SK-N-SH (cell line): ENCODE measurements around the gene DOCK8.

Experiments
- EP300 ChIP-seq, 2 experiments: IDR thresholded peaks; 2 replicates each; pipeline versions ENCODE4 v1.4.0 to v1.6.1; 2012; ENCODE audit warnings: borderline replicate concordance in 1 of 2, low read depth in 1 of 2, low read length in 1 of 2
- EZH2phosphoT487 ChIP-seq: fragments of 200-600 bp; sonication (generic); IDR thresholded peaks from 2 replicates; pipeline ENCODE4 v1.6.1; 2017; ENCODE audit warnings: low read depth, mixed run types, mild to moderate bottlenecking, antibody characterized with exemption, moderate library complexity, borderline replicate concordance
- NRF1 ChIP-seq: IDR thresholded peaks from 2 replicates; pipeline ENCODE4 v1.6.1; 2012; ENCODE audit warnings: low read depth, mild to moderate bottlenecking, low read length
- POLR2AphosphoS5 ChIP-seq: IDR thresholded peaks from 2 replicates; pipeline ENCODE4 v1.6.1; 2012; ENCODE audit warnings: low read depth, low read length
- TF ChIP-seq, protein P1 (sequence below): IDR thresholded peaks from 2 replicates; pipeline ENCODE4 v1.4.0; 2012; ENCODE audit warnings: low read depth
- TF ChIP-seq, protein P2 (sequence below): fragments of 200-600 bp; sonication (generic); IDR thresholded peaks from 2 replicates; pipeline ENCODE4 v1.6.1; 2017; ENCODE audit warnings: antibody characterized with exemption, mild to moderate bottlenecking, moderate library complexity
- TF ChIP-seq, protein P3 (sequence below): IDR thresholded peaks from 2 replicates; pipeline ENCODE4 v1.6.1; 2012; ENCODE audit warnings: mild to moderate bottlenecking, low read depth, low read length, moderate library complexity

DNA sequence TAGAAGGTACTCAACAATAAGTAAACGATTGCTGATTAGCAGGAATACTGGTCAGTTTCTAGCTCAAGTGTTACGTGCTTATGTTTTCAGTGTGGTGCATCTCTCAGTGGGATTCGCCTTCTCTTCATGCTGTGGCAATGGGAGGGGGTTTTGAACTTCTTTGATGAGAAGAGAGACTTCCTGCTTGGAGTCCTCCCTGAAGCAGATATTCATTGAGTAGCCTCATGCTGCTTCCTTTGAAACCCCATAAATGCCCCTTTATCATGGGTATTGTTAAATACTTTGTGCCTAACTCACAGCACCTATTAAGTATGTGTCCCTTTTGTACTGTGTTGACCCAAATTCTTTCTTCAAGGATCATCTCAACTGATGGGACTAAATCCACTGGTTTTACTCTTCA, 116.5 kb downstream of the DOCK8 start:
- TF ChIP-seq NRF1 (no peak), EP300 (IDR thresholded peaks at IDR 0.05; ENCODE audit: borderline replicate concordance in 1 of 2, low read depth in 1 of 2, low read length in 1 of 2) (no peak), POLR2AphosphoS5 (no peak), EZH2phosphoT487 (no peak)
- TF ChIP-seq, protein P1, sequence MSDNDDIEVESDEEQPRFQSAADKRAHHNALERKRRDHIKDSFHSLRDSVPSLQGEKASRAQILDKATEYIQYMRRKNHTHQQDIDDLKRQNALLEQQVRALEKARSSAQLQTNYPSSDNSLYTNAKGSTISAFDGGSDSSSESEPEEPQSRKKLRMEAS = no peak
- TF ChIP-seq, protein P2, sequence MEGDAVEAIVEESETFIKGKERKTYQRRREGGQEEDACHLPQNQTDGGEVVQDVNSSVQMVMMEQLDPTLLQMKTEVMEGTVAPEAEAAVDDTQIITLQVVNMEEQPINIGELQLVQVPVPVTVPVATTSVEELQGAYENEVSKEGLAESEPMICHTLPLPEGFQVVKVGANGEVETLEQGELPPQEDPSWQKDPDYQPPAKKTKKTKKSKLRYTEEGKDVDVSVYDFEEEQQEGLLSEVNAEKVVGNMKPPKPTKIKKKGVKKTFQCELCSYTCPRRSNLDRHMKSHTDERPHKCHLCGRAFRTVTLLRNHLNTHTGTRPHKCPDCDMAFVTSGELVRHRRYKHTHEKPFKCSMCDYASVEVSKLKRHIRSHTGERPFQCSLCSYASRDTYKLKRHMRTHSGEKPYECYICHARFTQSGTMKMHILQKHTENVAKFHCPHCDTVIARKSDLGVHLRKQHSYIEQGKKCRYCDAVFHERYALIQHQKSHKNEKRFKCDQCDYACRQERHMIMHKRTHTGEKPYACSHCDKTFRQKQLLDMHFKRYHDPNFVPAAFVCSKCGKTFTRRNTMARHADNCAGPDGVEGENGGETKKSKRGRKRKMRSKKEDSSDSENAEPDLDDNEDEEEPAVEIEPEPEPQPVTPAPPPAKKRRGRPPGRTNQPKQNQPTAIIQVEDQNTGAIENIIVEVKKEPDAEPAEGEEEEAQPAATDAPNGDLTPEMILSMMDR = no peak
- TF ChIP-seq, protein P3, sequence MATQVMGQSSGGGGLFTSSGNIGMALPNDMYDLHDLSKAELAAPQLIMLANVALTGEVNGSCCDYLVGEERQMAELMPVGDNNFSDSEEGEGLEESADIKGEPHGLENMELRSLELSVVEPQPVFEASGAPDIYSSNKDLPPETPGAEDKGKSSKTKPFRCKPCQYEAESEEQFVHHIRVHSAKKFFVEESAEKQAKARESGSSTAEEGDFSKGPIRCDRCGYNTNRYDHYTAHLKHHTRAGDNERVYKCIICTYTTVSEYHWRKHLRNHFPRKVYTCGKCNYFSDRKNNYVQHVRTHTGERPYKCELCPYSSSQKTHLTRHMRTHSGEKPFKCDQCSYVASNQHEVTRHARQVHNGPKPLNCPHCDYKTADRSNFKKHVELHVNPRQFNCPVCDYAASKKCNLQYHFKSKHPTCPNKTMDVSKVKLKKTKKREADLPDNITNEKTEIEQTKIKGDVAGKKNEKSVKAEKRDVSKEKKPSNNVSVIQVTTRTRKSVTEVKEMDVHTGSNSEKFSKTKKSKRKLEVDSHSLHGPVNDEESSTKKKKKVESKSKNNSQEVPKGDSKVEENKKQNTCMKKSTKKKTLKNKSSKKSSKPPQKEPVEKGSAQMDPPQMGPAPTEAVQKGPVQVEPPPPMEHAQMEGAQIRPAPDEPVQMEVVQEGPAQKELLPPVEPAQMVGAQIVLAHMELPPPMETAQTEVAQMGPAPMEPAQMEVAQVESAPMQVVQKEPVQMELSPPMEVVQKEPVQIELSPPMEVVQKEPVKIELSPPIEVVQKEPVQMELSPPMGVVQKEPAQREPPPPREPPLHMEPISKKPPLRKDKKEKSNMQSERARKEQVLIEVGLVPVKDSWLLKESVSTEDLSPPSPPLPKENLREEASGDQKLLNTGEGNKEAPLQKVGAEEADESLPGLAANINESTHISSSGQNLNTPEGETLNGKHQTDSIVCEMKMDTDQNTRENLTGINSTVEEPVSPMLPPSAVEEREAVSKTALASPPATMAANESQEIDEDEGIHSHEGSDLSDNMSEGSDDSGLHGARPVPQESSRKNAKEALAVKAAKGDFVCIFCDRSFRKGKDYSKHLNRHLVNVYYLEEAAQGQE = no peak
